Measurements from ENCODE around the gene RNF144A.

DNA sequence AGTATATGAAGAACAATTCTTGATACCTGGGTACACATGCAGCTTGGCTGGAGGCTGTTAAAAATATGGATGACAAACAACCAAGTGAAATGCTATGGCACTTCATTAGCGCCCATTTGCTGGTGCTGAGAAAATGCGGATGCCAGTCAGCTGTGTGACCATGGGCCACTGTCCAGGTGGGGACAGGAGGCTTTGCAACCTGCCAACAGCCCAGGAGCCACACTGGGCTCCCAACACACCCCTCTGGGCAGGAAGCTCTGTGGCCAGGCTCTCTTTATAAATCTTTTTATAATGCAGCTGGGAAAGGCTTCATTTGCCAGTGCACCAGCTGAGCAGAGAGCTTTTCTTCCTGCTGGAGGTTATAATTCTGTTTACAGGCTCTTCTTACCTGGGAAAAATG is 19.9 kb downstream of the RNF144A start:
- TF ChIP-seq CTCF (IDR thresholded peaks at IDR 0.05), result no peak
- TF ChIP-seq POLR2A (IDR thresholded peaks at IDR 0.05), result no peak

Data from ovary (tissue), 3 donors.